ENCODE data around the gene IL36B. TPM values are rescaled to one million over a fixed set of nuclear protein-coding genes. Genes with fewer than 3 reads are reported as not detected.

IL36B gene
- polyA plus RNA-seq, 1 donor (not counting 4 experiments of a cell fraction or from before 2014, with no cell fraction given) = 0.21 TPM

DNA sequence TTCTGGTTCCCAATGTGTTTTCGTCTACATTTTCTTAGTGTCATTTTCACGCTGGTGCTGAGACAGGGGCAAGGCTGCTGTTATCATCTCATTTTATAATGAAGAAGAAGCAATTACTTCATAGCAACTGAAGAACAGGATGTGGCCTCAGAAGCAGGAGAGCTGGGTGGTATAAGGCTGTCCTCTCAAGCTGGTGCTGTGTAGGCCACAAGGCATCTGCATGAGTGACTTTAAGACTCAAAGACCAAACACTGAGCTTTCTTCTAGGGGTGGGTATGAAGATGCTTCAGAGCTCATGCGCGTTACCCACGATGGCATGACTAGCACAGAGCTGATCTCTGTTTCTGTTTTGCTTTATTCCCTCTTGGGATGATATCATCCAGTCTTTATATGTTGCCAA is 67.6 kb downstream of the IL36B start:
- Histone ChIP-seq H3K27me3 (ENCODE audit: control insufficient read depth, extremely low read depth, insufficient read depth, low read length) (no peaks in the 10 kb centered on the region), H3K4me3 (ENCODE audit: control insufficient read depth in 2 of 3, extremely low read depth in 1 of 3, insufficient read depth in 2 of 3, low read depth in 1 of 3, low read length in 3 of 3) (no peak overlapping the region), H3K79me2 (ENCODE audit: control insufficient read depth, insufficient read depth, low read length) (no peaks in the 10 kb centered on the region), H3K9me3 (ENCODE audit: control insufficient read depth, low read depth, low read length) (no peaks in the 10 kb centered on the region), H3K9ac (ENCODE audit: control insufficient read depth, extremely low read depth, insufficient read depth, low read length) (no peak overlapping the region), H3K9me1 (ENCODE audit: control insufficient read depth, extremely low read depth, insufficient read depth, low read length) (no peaks in the 10 kb centered on the region), H3K36me3 (ENCODE audit: control insufficient read depth in 2 of 2, extremely low read depth in 1 of 2, insufficient read depth in 2 of 2, low read length in 2 of 2) (peaks cover 0 to 3% of the 10 kb centered on the region in 2 experiments), H3K4me2 (ENCODE audit: control insufficient read depth, extremely low read depth, insufficient read depth, low read depth, low read length) (no peak overlapping the region), H2AFZ (ENCODE audit: control insufficient read depth, low read length) (no peak overlapping the region), H3K27ac (ENCODE audit: control insufficient read depth, insufficient read depth, low read length) (no peak overlapping the region), H3K4me1 (ENCODE audit: control insufficient read depth, extremely low read depth, insufficient read depth, low read length) (no peaks in the 10 kb centered on the region), H4K20me1 (ENCODE audit: control insufficient read depth, extremely low read depth, insufficient read depth, low read length) (no peaks in the 10 kb centered on the region)
- FAIRE-seq = no peak
- no peak for DNase-seq (ENCODE audit: low read depth, low spot score)
- dilution Hi-C loops (cut with MboI; ENCODE audit: extremely low pct_ligation_motif_present, low sequenced_read_pairs) = no loop called here
- TF ChIP-seq, protein P1, sequence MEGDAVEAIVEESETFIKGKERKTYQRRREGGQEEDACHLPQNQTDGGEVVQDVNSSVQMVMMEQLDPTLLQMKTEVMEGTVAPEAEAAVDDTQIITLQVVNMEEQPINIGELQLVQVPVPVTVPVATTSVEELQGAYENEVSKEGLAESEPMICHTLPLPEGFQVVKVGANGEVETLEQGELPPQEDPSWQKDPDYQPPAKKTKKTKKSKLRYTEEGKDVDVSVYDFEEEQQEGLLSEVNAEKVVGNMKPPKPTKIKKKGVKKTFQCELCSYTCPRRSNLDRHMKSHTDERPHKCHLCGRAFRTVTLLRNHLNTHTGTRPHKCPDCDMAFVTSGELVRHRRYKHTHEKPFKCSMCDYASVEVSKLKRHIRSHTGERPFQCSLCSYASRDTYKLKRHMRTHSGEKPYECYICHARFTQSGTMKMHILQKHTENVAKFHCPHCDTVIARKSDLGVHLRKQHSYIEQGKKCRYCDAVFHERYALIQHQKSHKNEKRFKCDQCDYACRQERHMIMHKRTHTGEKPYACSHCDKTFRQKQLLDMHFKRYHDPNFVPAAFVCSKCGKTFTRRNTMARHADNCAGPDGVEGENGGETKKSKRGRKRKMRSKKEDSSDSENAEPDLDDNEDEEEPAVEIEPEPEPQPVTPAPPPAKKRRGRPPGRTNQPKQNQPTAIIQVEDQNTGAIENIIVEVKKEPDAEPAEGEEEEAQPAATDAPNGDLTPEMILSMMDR (optimal IDR thresholded peaks at IDR 0.05 in 1 of 3, IDR thresholded peaks at IDR 0.05 in 1 of 3, conservative IDR thresholded peaks at IDR 0.05 in 1 of 3; ENCODE audit: extremely low read depth in 1 of 3, insufficient read depth in 2 of 3, low read length in 3 of 3) = no peak
- TF ChIP-seq EZH2 (IDR thresholded peaks at IDR 0.05; ENCODE audit: low read length) = no peak

DNA sequence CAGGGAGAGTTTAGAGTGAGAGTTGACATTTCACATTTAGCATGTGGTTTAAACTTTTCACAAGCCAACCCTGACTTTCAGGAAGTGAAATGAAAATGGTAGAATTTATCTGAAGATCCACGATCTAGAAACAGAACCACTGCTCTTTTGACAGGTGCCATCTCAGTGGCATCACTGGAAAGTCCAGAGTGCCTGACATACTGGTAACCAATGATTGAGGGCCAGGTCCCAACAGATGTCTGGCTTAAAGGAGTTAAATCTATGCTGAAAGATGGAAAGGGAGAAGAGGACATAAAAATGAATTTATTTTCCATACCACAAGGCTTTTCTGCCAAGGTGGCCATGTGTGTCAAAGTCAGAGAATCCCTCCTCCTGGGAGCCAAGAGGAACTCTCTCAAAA is 72.1 kb downstream of the IL36B start:
- no peak for TF ChIP-seq EZH2 (IDR thresholded peaks at IDR 0.05; ENCODE audit: low read length)
- TF ChIP-seq, protein P1 (optimal IDR thresholded peaks at IDR 0.05 in 1 of 3, IDR thresholded peaks at IDR 0.05 in 1 of 3, conservative IDR thresholded peaks at IDR 0.05 in 1 of 3; ENCODE audit: extremely low read depth in 1 of 3, insufficient read depth in 2 of 3, low read length in 3 of 3) = no peak
- dilution Hi-C loops (cut with MboI; ENCODE audit: extremely low pct_ligation_motif_present, low sequenced_read_pairs) = no loop called here
- FAIRE-seq = no peak

More for the DNA sequence above, 72.1 kb downstream of the IL36B start:
- H3K9me1 ChIP-seq (ENCODE audit: control insufficient read depth, extremely low read depth, insufficient read depth, low read length) = no peaks in the 10 kb centered on the region
- H3K4me1 ChIP-seq (ENCODE audit: control insufficient read depth, extremely low read depth, insufficient read depth, low read length) = peaks cover 10% of the 10 kb centered on the region
- no peaks in the 10 kb centered on the region for H3K27me3 ChIP-seq (ENCODE audit: control insufficient read depth, extremely low read depth, insufficient read depth, low read length)
- H2AFZ ChIP-seq (ENCODE audit: control insufficient read depth, low read length) = no peak overlapping the region
- H3K9ac ChIP-seq (ENCODE audit: control insufficient read depth, extremely low read depth, insufficient read depth, low read length) = no peak overlapping the region
- no peak overlapping the region for H3K4me2 ChIP-seq (ENCODE audit: control insufficient read depth, extremely low read depth, insufficient read depth, low read depth, low read length)
- no peaks in the 10 kb centered on the region for H3K79me2 ChIP-seq (ENCODE audit: control insufficient read depth, insufficient read depth, low read length)
- no peak for DNase-seq (ENCODE audit: low read depth, low spot score)
- no peaks in the 10 kb centered on the region for H3K9me3 ChIP-seq (ENCODE audit: control insufficient read depth, low read depth, low read length)
- H3K27ac ChIP-seq (ENCODE audit: control insufficient read depth, insufficient read depth, low read length) = no peak overlapping the region
- peaks cover 0 to 2% of the 10 kb centered on the region in 2 experiments for H3K36me3 ChIP-seq (ENCODE audit: control insufficient read depth in 2 of 2, extremely low read depth in 1 of 2, insufficient read depth in 2 of 2, low read length in 2 of 2)
- no peaks in the 10 kb centered on the region for H4K20me1 ChIP-seq (ENCODE audit: control insufficient read depth, extremely low read depth, insufficient read depth, low read length)
- H3K4me3 ChIP-seq (ENCODE audit: control insufficient read depth in 2 of 3, extremely low read depth in 1 of 3, insufficient read depth in 2 of 3, low read depth in 1 of 3, low read length in 3 of 3) = no peak overlapping the region
